Memory B cell (primary cell): ENCODE measurements around the gene AADACL4.
"Not testable (repeated sequence)": the region's sequence is repeated elsewhere in the genome, so short reads cannot be mapped to it uniquely, and the experiment has no call there.

ENCODE experiments used
- ATAC-seq: fragments of 150-1000 bp; cut with Tn5 transposase; 2 replicates; pipeline ENCODE4 v1.10.0; 2021; ENCODE audit warnings: low read depth, mild to moderate bottlenecking, moderate library complexity
- DNase-seq, 2 donors: peaks; one replicate each; pipeline ENCODE4 v3.0.0; 2022; ENCODE audit warnings: low spot score in 2 of 2
- H3K27ac Mint-ChIP-seq: one replicate; pipeline ENCODE4 v1.8.0; 2022; ENCODE audit warnings: mild to moderate bottlenecking, moderate library complexity, mixed read lengths
- H3K27me3 Mint-ChIP-seq: one replicate; pipeline ENCODE4 v1.8.0; 2022; ENCODE audit warnings: mixed read lengths
- H3K36me3 Mint-ChIP-seq: one replicate; pipeline ENCODE4 v1.8.0; 2022; ENCODE audit warnings: mild to moderate bottlenecking, mixed read lengths
- H3K4me1 Mint-ChIP-seq: one replicate; pipeline ENCODE4 v1.8.0; 2022; ENCODE audit warnings: mixed read lengths
- H3K4me3 Mint-ChIP-seq: one replicate; pipeline ENCODE4 v1.8.0; 2022; ENCODE audit warnings: mild to moderate bottlenecking, moderate library complexity, mixed read lengths
- H3K9me3 Mint-ChIP-seq: one replicate; pipeline ENCODE4 v1.8.0; 2022; ENCODE audit warnings: mixed read lengths

The AADACL4 gene

DNA sequence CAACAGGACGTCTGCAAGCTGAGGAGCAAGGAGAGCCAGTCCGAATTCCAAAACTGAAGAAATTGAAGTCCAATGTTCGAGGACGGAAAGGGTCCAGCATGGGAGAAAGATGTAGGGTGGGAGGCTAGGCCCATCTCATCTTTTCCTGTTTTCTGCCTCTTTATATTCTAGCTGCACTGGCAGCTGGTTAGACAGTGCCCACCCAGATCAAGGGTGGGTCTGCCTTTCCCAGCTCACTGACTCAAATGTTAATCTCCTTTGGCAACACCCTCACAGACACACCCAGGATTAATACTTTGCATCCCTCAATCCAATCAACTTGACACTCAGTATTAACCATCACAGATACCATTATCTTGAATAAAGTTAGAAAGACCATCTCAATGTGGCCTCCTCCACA is 32.2 kb downstream of the AADACL4 start:
- H3K4me1 Mint-ChIP-seq, H3K27ac Mint-ChIP-seq, ATAC-seq, H3K9me3 Mint-ChIP-seq, DNase-seq, H3K36me3 Mint-ChIP-seq, H3K4me3 Mint-ChIP-seq: not testable (repeated sequence)
- H3K27me3 Mint-ChIP-seq: peaks cover 32% of the 10 kb centered on the region

DNA sequence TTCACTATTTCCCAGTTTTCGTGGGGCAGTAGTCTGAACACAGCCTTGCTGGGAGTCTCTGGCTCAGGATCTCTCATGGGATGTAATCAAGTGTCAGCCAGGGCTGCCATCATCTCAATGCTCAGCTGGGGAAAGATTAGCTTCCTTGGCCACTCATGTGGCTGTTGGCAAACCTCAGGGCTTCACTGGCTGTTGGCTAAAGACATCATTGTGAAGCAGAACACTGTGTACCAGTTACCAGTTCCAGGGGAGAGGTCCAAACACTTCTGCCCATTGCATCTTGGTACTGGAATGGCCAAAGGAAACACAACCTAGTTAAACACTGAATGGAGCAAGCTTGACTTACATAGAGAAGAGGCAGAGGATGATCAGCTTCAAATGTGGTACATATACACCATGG is 33.7 kb downstream of the AADACL4 start:
- H3K36me3 Mint-ChIP-seq: no peaks in the 10 kb centered on the region
- H3K27me3 Mint-ChIP-seq: peaks cover 27% of the 10 kb centered on the region
- no peak overlapping the region for H3K27ac Mint-ChIP-seq
- ATAC-seq: no peak
- H3K4me3 Mint-ChIP-seq: no peak overlapping the region
- no peaks in the 10 kb centered on the region for H3K4me1 Mint-ChIP-seq
- peaks cover 5% of the 10 kb centered on the region for H3K9me3 Mint-ChIP-seq
- no peak for DNase-seq

DNA sequence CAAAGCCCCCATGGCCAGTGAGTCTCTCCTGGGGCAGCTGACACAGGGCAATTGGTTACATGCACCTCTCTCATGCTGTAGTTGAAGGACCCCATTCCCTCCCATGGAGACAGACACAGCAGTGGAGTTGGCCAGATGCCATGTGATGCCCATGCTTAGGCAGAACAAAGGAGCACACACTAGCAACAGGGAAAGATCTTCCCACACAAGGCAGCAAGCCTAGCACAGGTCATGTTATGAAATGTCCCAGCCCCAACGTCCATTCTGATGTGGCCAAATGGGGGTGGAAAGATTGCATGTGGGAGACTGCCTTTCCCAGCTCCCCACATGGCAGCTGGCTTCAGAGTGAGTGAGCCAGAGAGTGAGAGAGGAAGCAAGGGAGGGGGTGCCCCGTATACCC is 34.5 kb downstream of the AADACL4 start:
- no peak for ATAC-seq
- Mint-ChIP-seq H3K36me3 (no peaks in the 10 kb centered on the region), H3K27me3 (peaks cover 29% of the 10 kb centered on the region), H3K27ac (no peak overlapping the region), H3K4me3 (no peak overlapping the region), H3K4me1 (no peaks in the 10 kb centered on the region), H3K9me3 (peaks cover 5% of the 10 kb centered on the region)
- DNase-seq: no peak

DNA sequence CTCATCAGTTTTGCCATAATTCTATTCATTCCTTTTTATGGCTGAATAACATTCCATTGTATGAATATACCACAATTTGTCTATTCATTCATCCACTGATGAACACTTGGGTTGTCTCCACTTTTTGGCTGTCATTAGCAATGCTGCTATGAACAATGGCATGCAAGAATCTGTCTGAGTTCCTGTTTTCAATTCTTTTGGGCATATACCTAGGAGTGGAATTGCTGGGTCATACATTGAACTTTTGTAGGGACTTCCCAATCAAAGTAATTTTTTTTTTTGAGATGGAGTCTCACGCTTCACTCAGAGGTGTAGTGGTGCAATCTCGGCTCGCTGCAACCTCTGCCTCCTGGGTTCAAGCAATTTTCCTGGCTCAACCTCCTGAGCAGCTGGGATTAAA is 34.9 kb downstream of the AADACL4 start:
- Mint-ChIP-seq H3K9me3 (peaks cover 5% of the 10 kb centered on the region), H3K4me3 (no peak overlapping the region), H3K36me3 (no peaks in the 10 kb centered on the region), H3K4me1 (no peaks in the 10 kb centered on the region), H3K27me3 (peaks cover 30% of the 10 kb centered on the region), H3K27ac (no peak overlapping the region)
- DNase-seq (no peak), ATAC-seq (no peak)

DNA sequence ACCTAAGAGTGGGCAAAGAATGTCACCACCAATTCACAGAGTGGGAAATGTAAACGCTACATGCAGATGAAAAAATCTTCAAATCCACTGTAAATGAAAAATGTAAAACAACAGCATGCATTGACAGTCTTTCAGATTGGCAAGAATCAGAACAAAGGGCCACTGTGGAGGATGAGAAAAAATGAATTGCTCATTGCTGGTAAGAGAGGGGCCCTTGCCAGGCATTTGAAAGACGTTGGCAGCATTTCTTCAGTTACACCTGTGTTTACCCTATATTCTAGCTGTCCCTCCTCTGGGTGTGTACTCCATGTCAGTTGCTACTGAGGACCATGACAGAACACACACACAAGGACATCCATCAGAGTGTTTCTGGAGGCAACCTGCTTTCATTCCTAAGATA is 46.3 kb downstream of the AADACL4 start:
- no peaks in the 10 kb centered on the region for H3K4me1 Mint-ChIP-seq
- H3K9me3 Mint-ChIP-seq: no peaks in the 10 kb centered on the region
- no peak for ATAC-seq
- DNase-seq: no peak
- H3K27ac Mint-ChIP-seq: no peak overlapping the region
- no peaks in the 10 kb centered on the region for H3K36me3 Mint-ChIP-seq
- no peak overlapping the region for H3K4me3 Mint-ChIP-seq
- H3K27me3 Mint-ChIP-seq: peaks cover 4% of the 10 kb centered on the region

DNA sequence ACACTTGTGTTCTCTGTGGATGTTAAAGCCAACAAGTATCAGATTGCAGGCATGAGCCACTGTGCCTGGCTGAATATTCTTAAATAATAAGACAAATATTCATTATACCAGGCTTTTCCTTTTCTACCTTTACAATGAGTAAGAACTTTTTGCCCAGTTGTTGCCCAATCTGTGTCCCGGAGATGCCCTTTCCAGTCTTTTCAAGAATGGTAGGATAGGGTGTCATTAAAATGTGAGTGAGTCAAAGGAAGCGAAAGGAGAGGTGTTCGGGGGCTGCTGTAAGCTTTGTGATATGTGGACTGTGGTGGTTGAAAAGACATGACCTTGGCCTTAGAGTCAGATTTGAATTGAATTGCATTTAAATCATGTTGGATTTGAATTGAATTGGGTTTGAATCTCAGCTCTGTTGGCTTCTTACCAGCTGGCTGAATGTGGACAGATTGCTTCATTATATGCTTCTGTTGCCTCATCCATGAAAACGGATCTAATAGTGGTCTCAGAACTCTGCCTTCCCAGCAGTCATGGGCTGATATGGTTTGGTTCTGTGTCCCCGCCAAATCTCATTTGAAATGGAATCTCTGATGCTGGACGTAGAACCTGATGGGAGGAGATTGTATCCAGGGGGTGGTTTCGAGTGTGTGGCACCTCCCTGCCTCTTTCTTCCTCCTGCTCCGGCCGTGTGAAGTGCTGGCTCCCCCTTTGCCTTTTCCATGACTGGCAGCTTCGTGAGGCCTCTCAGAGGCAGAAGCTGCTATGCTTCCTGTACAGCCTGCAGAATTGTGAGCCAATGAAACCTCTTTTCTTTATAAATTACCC is 49.3 kb downstream of the AADACL4 start:
- no peaks in the 10 kb centered on the region for H3K36me3 Mint-ChIP-seq
- DNase-seq: no peak
- peaks cover 10% of the 10 kb centered on the region for H3K27me3 Mint-ChIP-seq
- H3K4me1 Mint-ChIP-seq: no peaks in the 10 kb centered on the region
- no peak for ATAC-seq
- no peak overlapping the region for H3K27ac Mint-ChIP-seq
- H3K9me3 Mint-ChIP-seq: peaks cover 2% of the 10 kb centered on the region
- no peak overlapping the region for H3K4me3 Mint-ChIP-seq

DNA sequence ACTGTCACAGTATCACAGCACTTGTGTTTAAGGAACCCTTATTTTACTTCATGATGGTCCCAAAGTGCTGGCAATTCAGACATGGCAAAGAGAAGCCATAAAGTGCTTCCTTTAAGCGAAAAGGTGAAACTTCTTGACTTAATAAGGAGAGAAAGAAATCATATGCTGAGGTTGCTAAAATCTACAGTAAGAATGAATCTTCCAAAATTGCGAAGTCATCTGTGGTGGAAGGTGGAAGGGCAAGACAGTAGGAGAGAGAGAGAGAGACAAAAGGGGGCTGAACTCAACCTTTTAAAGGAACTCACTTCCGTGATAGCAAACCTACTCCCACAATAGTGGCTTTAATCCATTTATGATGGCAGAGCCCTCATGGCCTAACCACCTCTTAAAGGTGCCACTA is 52.8 kb downstream of the AADACL4 start:
- no peak overlapping the region for H3K27ac Mint-ChIP-seq
- H3K4me1 Mint-ChIP-seq: no peaks in the 10 kb centered on the region
- DNase-seq (no peak), ATAC-seq (no peak)
- H3K9me3 Mint-ChIP-seq: peaks cover 4% of the 10 kb centered on the region
- H3K36me3 Mint-ChIP-seq: no peaks in the 10 kb centered on the region
- no peak overlapping the region for H3K4me3 Mint-ChIP-seq
- peaks cover 13% of the 10 kb centered on the region for H3K27me3 Mint-ChIP-seq

DNA sequence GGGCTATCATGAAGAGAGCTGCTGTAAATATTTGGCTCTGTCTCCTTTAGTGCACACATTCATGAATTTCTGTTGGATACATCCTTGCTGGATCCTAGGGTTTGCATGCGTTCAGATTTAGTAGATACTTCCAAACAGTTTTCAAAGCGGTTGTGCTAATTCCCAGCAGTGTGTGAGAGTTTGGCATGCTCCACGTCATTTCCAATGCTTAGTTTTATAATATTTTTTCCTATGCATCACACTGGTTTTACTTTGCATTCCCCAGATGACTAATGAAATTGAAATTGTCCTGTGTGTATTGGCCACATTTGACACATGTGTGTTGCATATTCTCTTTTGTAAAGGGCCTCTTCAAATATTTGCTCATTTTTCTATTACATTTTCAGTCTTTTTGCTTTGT is 53.5 kb downstream of the AADACL4 start:
- H3K36me3 Mint-ChIP-seq: no peaks in the 10 kb centered on the region
- H3K27ac Mint-ChIP-seq: no peak overlapping the region
- no peaks in the 10 kb centered on the region for H3K4me1 Mint-ChIP-seq
- H3K27me3 Mint-ChIP-seq: peaks cover 13% of the 10 kb centered on the region
- ATAC-seq (no peak), DNase-seq (no peak)
- H3K9me3 Mint-ChIP-seq: peaks cover 4% of the 10 kb centered on the region
- H3K4me3 Mint-ChIP-seq: no peak overlapping the region

DNA sequence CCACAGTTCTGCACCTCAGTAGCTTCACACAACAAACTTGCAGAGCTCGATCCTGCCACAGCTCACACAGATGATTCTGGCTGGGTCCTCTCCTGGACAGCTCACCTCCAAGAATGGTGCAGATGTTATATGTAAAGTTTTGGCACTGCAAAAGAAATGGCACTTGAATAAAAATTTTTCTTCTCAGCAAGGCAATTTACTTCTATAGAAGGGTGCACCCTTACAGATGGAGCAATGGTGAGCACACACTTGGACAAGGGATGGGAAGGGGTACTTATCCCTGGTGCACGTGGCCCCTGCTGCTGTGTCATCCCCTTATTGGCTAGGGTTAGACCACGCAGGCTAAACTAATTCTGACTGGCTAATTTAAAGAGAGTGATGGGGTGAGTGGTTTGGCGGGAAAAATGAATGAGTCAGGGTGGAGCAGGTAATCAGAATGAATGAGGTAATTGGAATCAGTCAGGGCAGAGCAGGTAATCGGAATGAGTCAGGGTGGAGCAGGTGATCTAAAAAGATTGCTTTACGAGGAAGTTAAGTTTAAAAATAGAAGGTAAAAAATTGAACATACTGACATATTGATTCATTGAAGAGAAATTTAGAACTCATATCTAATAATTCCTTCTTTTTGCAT is 60.1 kb downstream of the AADACL4 start:
- Mint-ChIP-seq H3K27ac (no peak overlapping the region), H3K9me3 (peaks cover 13% of the 10 kb centered on the region), H3K36me3 (peaks cover 2% of the 10 kb centered on the region), H3K4me3 (no peak overlapping the region), H3K4me1 (no peaks in the 10 kb centered on the region), H3K27me3 (peaks cover 6% of the 10 kb centered on the region)
- no peak for DNase-seq
- ATAC-seq: no peak

DNA sequence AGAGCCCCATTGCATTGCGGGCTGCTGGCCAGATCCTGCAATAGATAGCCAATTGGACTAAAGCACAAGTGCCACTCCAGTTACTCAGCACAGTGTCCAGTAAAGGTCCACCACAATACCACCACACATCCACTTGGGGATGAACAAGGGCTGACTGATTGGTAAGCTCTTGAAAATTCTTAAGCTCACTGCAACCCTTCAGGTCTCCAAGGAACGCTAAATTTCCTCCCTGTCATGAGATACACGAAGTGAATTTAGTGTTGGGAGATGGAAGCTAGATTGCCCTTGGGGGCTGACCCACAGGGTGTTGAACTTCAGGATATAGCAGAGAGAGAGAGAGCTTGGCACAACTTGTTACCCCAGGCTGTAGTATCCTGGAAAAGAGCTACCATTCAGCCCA is 62.2 kb downstream of the AADACL4 start:
- no peak overlapping the region for H3K27ac Mint-ChIP-seq
- H3K4me1 Mint-ChIP-seq: no peaks in the 10 kb centered on the region
- H3K9me3 Mint-ChIP-seq: peaks cover 11% of the 10 kb centered on the region
- ATAC-seq (no peak), DNase-seq (no peak)
- no peak overlapping the region for H3K4me3 Mint-ChIP-seq
- peaks cover 1% of the 10 kb centered on the region for H3K27me3 Mint-ChIP-seq
- peaks cover 2% of the 10 kb centered on the region for H3K36me3 Mint-ChIP-seq

DNA sequence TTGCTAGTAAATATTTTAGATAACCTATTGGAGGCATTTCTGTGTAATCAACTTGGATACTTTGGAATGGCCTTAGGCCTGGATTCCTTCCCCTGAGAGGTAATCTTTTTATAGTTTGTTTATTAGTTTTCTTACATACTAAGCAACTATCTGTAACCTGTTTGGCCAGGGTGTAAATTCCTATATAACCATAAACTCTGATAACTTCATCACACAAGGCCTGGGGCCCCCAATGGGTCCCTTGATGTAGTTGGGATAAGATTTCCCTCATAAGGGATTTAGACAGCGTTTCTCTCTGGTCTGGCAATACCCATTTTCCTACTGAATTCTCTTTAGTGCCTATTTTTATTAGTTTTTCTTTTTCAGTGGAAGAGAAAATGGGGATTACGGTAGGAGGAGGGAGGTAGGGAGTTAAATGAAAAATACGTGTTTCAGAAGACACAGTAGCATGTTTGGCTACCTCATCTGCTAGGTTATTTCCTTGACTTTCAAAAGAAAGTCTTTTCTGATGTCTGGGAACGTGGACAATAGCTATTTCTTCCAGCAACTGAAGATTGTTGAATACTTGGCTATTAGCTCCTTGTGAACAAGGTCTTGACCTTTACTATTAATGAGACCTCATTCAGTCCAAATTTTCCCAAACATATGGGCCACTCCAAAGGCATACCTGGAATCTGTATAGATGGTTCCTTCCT is 64.7 kb downstream of the AADACL4 start:
- no peak for ATAC-seq
- Mint-ChIP-seq H3K36me3 (peaks cover 2% of the 10 kb centered on the region), H3K4me1 (no peaks in the 10 kb centered on the region), H3K27ac (no peak overlapping the region), H3K9me3 (peaks cover 7% of the 10 kb centered on the region), H3K4me3 (no peak overlapping the region), H3K27me3 (peaks cover 4% of the 10 kb centered on the region)
- DNase-seq: no peak

DNA sequence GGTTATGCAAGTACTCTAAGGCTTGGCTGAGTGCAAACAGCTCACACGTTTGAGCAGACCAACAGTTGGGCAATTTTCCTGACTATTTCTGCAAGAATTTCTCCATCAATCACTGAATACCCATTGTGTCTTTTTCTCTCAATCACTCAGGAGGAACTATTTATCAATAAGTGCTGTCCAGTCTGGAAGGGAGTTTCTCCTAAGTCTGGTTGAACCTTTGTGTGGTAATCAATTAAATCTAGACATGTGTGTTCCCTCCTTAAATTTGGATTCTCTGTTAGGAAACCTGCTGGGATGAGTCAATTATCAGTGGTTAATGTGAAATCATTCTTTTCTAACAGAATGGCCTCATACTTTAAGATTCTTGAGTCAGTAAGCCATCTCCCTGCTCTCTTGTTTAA is 65.2 kb downstream of the AADACL4 start:
- H3K27ac Mint-ChIP-seq: no peak overlapping the region
- no peak for DNase-seq
- no peak for ATAC-seq
- no peaks in the 10 kb centered on the region for H3K4me1 Mint-ChIP-seq
- H3K27me3 Mint-ChIP-seq: peaks cover 7% of the 10 kb centered on the region
- peaks cover 5% of the 10 kb centered on the region for H3K9me3 Mint-ChIP-seq
- H3K36me3 Mint-ChIP-seq: peaks cover under 1% of the 10 kb centered on the region
- no peak overlapping the region for H3K4me3 Mint-ChIP-seq

DNA sequence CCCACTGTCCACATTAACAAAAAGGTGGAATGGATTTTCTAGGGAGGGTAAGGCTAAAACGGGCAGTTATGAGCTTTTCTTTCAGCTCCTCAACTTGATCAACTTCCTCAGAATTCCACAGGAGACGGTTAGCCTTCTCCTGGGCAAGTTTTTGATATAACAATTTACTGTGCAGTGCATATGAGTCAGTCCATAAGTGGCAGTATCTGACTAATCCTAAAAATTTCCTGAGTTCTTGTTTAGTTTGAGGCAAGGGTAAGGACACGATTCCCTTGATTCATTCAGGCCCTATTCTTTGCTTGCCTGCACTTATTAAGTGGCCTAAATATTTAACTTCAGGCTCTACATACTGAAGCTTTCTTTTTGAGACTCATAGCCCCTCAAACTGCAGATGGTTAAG is 65.8 kb downstream of the AADACL4 start:
- no peak overlapping the region for H3K4me3 Mint-ChIP-seq
- H3K9me3 Mint-ChIP-seq: peaks cover 4% of the 10 kb centered on the region
- H3K27me3 Mint-ChIP-seq: peaks cover 7% of the 10 kb centered on the region
- H3K36me3 Mint-ChIP-seq: no peaks in the 10 kb centered on the region
- ATAC-seq (no peak), DNase-seq (no peak)
- H3K27ac Mint-ChIP-seq: no peak overlapping the region
- H3K4me1 Mint-ChIP-seq: no peaks in the 10 kb centered on the region

DNA sequence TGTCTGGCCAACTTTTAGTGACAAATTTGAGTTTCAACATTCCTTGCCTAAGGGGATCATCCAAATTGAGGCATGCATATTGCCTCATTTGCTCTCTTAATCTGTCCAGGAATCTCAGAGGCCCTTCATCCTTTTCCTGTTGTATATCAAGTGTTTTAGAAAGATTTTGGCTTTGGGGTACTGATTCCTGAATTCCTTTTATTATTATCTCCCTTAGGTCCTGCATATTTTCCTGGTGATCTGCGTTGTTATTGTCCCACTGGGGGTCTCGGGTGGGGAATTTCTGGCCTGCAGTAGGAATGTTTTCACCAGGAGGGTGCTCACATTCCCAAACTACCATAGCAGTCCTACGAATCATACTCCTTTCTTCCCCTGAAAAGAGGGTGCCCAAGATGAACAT is 67.7 kb downstream of the AADACL4 start:
- Mint-ChIP-seq H3K27ac (no peak overlapping the region), H3K4me3 (no peak overlapping the region), H3K27me3 (peaks cover 8% of the 10 kb centered on the region), H3K36me3 (no peaks in the 10 kb centered on the region), H3K9me3 (no peaks in the 10 kb centered on the region), H3K4me1 (no peaks in the 10 kb centered on the region)
- DNase-seq: no peak
- no peak for ATAC-seq
